SK-N-MC (cell line): Measurements from ENCODE around the gene NT5DC3.

Experiments
- EZH2 ChIP-seq: fragments of 200-600 bp; sonication (generic); IDR thresholded peaks from one replicate; pipeline ENCODE4 v1.6.1; 2017; ENCODE audit warnings: antibody characterized with exemption
- FOXP2 ChIP-seq: optimal IDR thresholded peaks from 2 replicates; pipeline ENCODE3; 2011; ENCODE audit warnings: mild to moderate bottlenecking, moderate library complexity; ENCODE audit not compliant: insufficient read depth; ENCODE audit errors: extremely low read length, control extremely low read depth
- POLR2AphosphoS5 ChIP-seq: IDR thresholded peaks from 2 replicates; pipeline ENCODE4 v1.6.1; 2012; ENCODE audit warnings: mild to moderate bottlenecking, low read depth, low read length, borderline replicate concordance

DNA sequence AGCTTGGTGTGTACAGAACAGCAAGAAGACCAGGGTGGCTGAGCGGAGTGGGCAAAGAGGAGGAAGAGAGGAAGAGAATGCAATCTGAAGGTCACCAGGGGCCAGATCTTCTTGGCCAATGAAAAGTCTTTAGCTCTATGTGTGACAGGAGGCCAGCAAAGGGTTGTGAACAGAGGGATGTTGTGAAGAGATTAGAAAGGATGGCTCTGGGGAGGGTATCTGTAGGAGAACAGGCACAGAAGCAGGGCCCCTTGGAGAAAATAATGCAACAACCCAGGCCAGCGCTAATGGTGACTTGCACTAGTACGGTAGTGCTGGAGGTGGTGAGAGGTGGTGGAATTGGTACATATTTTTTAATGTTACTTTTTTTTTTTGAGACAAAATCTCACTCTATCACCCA, 97.2 kb downstream of the NT5DC3 start:
- TF ChIP-seq EZH2 (no peak), POLR2AphosphoS5 (no peak), FOXP2 (no peak)
